Activated effector memory CD4-positive, alpha-beta T cell treated with anti-CD3 and anti-CD28 coated beads, Interleukin-2, amount 50 U/mL, for 16 hours (primary cell): ENCODE measurements around the gene INHBC.
"Not testable (repeated sequence)": the region's sequence is repeated elsewhere in the genome, so short reads cannot be mapped to it uniquely, and the experiment has no call there.

Experiments
- DNase-seq: peaks from one replicate; pipeline ENCODE4 v3.0.0-alpha.2; 2020

Gene INHBC

GRCh38 chr12:57488402-57489156, 54.0 kb downstream of the INHBC start:
- no peak for DNase-seq

- no peak for DNase-seq
Measured at GRCh38 chr12:57489157-57489641, 54.6 kb downstream of the INHBC start.

DNA sequence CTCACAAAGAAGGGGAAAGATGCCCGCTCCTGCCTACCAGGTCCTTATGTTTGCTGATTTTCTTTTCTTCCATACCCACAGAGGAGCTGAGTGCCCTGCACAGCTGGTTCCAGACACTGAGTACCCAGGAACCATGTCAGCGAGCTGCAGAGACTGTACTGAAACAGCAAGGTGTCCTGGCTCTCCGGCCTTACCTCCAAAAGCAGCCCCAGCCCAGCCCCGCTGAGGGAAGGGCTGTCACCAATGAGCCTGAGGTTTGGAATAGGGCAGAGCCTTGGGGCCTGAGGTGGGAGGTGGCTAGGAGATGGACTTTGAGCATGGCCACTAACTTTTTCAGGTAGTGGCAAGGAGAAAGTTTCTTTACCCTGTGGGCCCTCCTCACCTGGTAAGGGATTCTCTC, 55.5 kb downstream of the INHBC start:
- DNase-seq = no peak

DNA sequence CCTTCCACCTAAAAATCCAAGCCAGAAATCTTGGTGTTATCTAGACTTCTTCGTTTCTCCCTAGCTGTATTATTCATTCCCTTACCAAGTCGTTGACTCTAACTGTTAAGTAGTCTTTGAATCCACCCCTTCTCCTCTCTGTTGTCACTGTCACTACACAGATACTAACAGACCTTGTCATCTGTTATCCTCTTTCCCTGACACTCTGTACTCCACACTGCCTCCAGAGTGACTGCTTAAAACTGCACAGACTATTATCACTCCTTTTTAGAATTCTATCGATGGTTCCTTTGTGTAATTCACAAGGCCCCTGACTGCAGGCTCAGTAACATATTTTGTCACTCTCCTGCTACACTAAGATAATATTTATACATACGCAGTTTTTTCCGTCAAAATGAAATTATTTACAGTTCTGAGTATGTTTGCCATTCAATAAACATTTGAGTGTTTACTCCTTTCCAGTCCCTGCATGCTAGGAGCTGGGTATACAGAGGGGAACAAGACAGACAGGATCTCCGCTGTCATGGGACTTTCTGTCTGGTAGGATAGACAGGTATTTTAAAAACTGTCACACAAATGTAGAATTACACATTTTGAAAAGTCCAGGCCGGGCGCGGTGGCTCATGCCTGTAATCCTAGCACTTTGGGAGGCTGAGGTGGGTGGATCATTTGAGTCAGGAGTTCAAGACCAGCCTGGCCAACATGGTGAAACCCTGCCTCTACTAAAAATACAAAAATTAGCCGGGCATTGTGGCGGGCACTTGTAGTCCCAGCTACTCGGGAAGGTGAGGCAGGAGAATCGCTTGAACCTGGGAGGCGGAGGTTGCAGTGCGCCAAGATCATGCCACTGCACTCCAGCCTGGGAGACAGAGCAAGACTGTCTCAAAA, 57.1 kb downstream of the INHBC start:
- DNase-seq = no peak

- not testable (repeated sequence) for DNase-seq
Measured at GRCh38 chr12:57495051-57495701, 60.6 kb downstream of the INHBC start.

DNA sequence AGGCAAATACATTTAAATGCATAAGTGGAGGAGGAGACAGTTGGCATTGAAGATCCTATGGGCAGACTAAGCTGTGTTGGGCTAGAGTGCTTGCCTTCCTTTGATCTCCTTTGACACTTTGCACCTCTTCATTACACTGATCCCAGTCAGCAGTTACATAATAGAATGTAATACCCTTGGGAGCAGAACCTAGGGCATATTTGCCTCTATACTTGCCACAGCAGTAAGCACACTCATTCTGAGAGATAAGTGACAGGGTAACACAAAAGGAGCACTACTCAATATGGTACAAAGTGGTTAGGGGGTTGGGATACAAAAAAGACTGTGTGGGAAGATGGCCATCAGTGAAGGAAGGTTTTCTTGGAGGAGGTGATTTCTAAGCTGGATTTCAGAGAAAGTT, 62.2 kb downstream of the INHBC start:
- DNase-seq = no peak

- DNase-seq = no peak
Measured at GRCh38 chr12:57497223-57498131, 62.9 kb downstream of the INHBC start.

- no peak for DNase-seq
Measured at GRCh38 chr12:57498132-57498502, 63.5 kb downstream of the INHBC start.

GRCh38 chr12:57498571-57498970, 64.0 kb downstream of the INHBC start:
- DNase-seq = no peak

GRCh38 chr12:57500213-57500612, 65.6 kb downstream of the INHBC start:
- DNase-seq = no peak
